Esophagus muscularis mucosa (tissue), 3 donors: ENCODE data around the gene C1orf87.

Experiments used
- CTCF ChIP-seq, 3 experiments: fragments of 200-600 bp in 2 of 3; fragments of 450-650 bp in 1 of 3; sonication (generic) in 2 of 3; IDR thresholded peaks; one replicate each; pipeline ENCODE4 v1.5.1; 2017 to 2019; ENCODE audit warnings: antibody characterized with exemption in 3 of 3, mild to moderate bottlenecking in 2 of 3, moderate library complexity in 1 of 3
- POLR2A ChIP-seq: fragments of 450-650 bp; IDR thresholded peaks from one replicate; pipeline ENCODE4 v1.6.1; 2017; ENCODE audit warnings: antibody characterized with exemption, moderate library complexity, mild to moderate bottlenecking, low read depth

GRCh38 chr1:60036856-60037460 is 36.6 kb downstream of the C1orf87 start:
- no peak for TF ChIP-seq CTCF (IDR thresholded peaks at IDR 0.05)
- TF ChIP-seq POLR2A, result no peak
